OCI-LY3 (cell line): ENCODE results near the gene IGFL1.

Experiments used
- CTCF ChIP-seq: fragments of 200-600, 300-600 bp; sonication (generic); IDR thresholded peaks from 2 replicates; pipeline ENCODE4 v1.5.1; 2014; ENCODE audit warnings: antibody characterized with exemption, low read length, low read depth
- EZH2phosphoT487 ChIP-seq: fragments of 200-600 bp; shearing (Covaris generic); IDR thresholded peaks from 2 replicates; pipeline ENCODE4 v1.6.1; 2018; ENCODE audit warnings: antibody characterized with exemption, mixed run types, low read depth

- no peak for TF ChIP-seq CTCF
- no peak for TF ChIP-seq EZH2phosphoT487
Measured at GRCh38 chr19:46226438-46226973, 3.0 kb upstream of the IGFL1 start.
